Liver (tissue), 9 donors: ENCODE measurements around the gene SH3RF3. TPM values are rescaled to one million over a fixed set of nuclear protein-coding genes. Genes with fewer than 3 reads are reported as not detected.

Source experiments
- DNase-seq: peaks from one replicate; pipeline ENCODE4 v3.0.0-alpha.2; 2017; ENCODE audit warnings: low spot score
- H3K27ac ChIP-seq, 2 donors: one replicate each; pipeline ENCODE4 v1.7.0; 2013; ENCODE audit warnings: inconsistent platforms in 2 of 2, low read length in 2 of 2, control low read depth in 1 of 2, low read depth in 1 of 2, mild to moderate bottlenecking in 1 of 2
- H3K27me3 ChIP-seq, 4 donors: one replicate each; pipeline versions ENCODE4 v1.6.1 to v1.7.0; 2013; ENCODE audit warnings: low read length in 3 of 4, inconsistent platforms in 1 of 4, mild to moderate bottlenecking in 1 of 4, moderate library complexity in 1 of 4; ENCODE audit not compliant: control insufficient read depth in 4 of 4, insufficient read depth in 4 of 4
- H3K36me3 ChIP-seq, 4 donors: one replicate each; pipeline versions ENCODE4 v1.6.1 to v1.7.0; 2013; ENCODE audit warnings: low read length in 3 of 4, mild to moderate bottlenecking in 3 of 4, low read depth in 1 of 4, moderate library complexity in 1 of 4; ENCODE audit not compliant: control insufficient read depth in 4 of 4, insufficient read depth in 3 of 4
- H3K4me1 ChIP-seq, 4 donors: one replicate each; pipeline versions ENCODE4 v1.6.1 to v1.7.0; 2013; ENCODE audit warnings: low read length in 3 of 4, mild to moderate bottlenecking in 3 of 4, moderate library complexity in 1 of 4; ENCODE audit not compliant: control insufficient read depth in 4 of 4, insufficient read depth in 4 of 4
- H3K4me3 ChIP-seq, 3 donors: one replicate each; pipeline versions ENCODE4 v1.6.1 to v1.7.0; 2013; ENCODE audit warnings: low read length in 3 of 3, control low read depth in 1 of 3, low read depth in 1 of 3, mild to moderate bottlenecking in 1 of 3
- H3K9ac ChIP-seq, 2 donors: one replicate each; pipeline ENCODE4 v1.7.0; 2013; ENCODE audit warnings: low read length in 2 of 2, mild to moderate bottlenecking in 2 of 2, moderate library complexity in 2 of 2, control low read depth in 1 of 2, low read depth in 1 of 2
- H3K9me3 ChIP-seq, 4 donors: one replicate each; pipeline versions ENCODE4 v1.6.1 to v1.7.0; 2013; ENCODE audit warnings: low read length in 3 of 4; ENCODE audit not compliant: control insufficient read depth in 4 of 4
- EGR1 ChIP-seq, 2 donors: IDR thresholded peaks; 2 replicates each; pipeline ENCODE4 v1.6.1; 2016 to 2018; ENCODE audit warnings: antibody characterized with exemption in 2 of 2, low read depth in 2 of 2
- FOXA1 ChIP-seq: IDR thresholded peaks from 2 replicates; pipeline ENCODE4 v1.6.1; 2016; ENCODE audit warnings: antibody characterized with exemption
- FOXA2 ChIP-seq: IDR thresholded peaks from 2 replicates; pipeline ENCODE4 v1.6.1; 2016; ENCODE audit warnings: antibody characterized with exemption
- HNF4A ChIP-seq, 2 donors: conservative IDR thresholded peaks; 2 replicates each; pipeline ENCODE4 v1.6.1; 2016; ENCODE audit warnings: antibody characterized with exemption in 2 of 2, mild to moderate bottlenecking in 2 of 2
- HNF4G ChIP-seq: IDR thresholded peaks from 2 replicates; pipeline ENCODE4 v1.6.1; 2016; ENCODE audit warnings: antibody characterized with exemption
- JUND ChIP-seq, 2 donors: IDR thresholded peaks; 2 replicates each; pipeline ENCODE4 v1.6.1; 2016; ENCODE audit warnings: antibody characterized with exemption in 2 of 2
- RAD21 ChIP-seq, 2 donors: IDR thresholded peaks; 2 replicates each; pipeline ENCODE4 v1.6.1; 2016; ENCODE audit warnings: antibody characterized with exemption in 2 of 2, mild to moderate bottlenecking in 2 of 2
- REST ChIP-seq: IDR thresholded peaks from 2 replicates; pipeline ENCODE4 v1.6.1; 2016; ENCODE audit warnings: antibody characterized with exemption, mild to moderate bottlenecking
- RXRA ChIP-seq, 2 donors: IDR thresholded peaks; 2 replicates each; pipeline ENCODE4 v1.6.1; 2017 to 2018; ENCODE audit warnings: antibody characterized with exemption in 2 of 2, mild to moderate bottlenecking in 1 of 2
- SP1 ChIP-seq: IDR thresholded peaks from 2 replicates; pipeline ENCODE4 v1.6.1; 2018; ENCODE audit warnings: antibody characterized with exemption, mild to moderate bottlenecking
- TAF1 ChIP-seq: conservative IDR thresholded peaks from 2 replicates; pipeline ENCODE4 v1.6.1; 2016; ENCODE audit warnings: antibody characterized with exemption, mild to moderate bottlenecking
- WGBS: extraction: QIAGEN DNeasy Blood & Tissue Kit; methylation state at CpG from one replicate; pipeline ENCODE4 v1.1.7; 2013; 5-methylcytosine and 5-hydroxymethylcytosine counted together
- polyA plus RNA-seq, 2 donors: library from polyadenylated mRNA; stranded (reverse) in 1 of 2; unstranded in 1 of 2; fragments of 200-250 nt in 1 of 2; fragments of >200 nt in 1 of 2; fragmentation: Nextera tagmentation in 1 of 2; extraction: Ambion mirVana in 1 of 2; gene quantifications; one replicate each; pipeline versions ENCODE4 v1.2.1 to v1.2.3, GENCODE V29; 2013 to 2015
- total RNA-seq, 2 donors: library from RNA; depleted of rRNA; stranded (reverse); fragments of >200 nt; gene quantifications; one replicate each; pipeline ENCODE4 v1.2.3, GENCODE V29; 2014
- TF ChIP-seq, protein P1 (sequence below): IDR thresholded peaks from 2 replicates; pipeline ENCODE4 v1.6.1; 2016; ENCODE audit warnings: antibody characterized with exemption
- TF ChIP-seq, protein P2 (sequence below): IDR thresholded peaks from 2 replicates; pipeline ENCODE4 v1.6.1; 2016; ENCODE audit warnings: antibody characterized with exemption
- TF ChIP-seq, protein P3 (sequence below): fragments of 150-350 bp; IDR thresholded peaks from 2 replicates; pipeline ENCODE4 v1.5.1; 2017; ENCODE audit warnings: improper control_type of control experiment, low read depth, low read length; ENCODE audit not compliant: missing input control
- donor health status: healthy.
- donor health status: healthy.
- donor health status: healthy.
- donor health status: healthy.
- donor health status: healthy.

Gene SH3RF3
- total and polyA plus RNA-seq, 4 donors: 0.11 to 1.0 (median 0.54) TPM

DNA sequence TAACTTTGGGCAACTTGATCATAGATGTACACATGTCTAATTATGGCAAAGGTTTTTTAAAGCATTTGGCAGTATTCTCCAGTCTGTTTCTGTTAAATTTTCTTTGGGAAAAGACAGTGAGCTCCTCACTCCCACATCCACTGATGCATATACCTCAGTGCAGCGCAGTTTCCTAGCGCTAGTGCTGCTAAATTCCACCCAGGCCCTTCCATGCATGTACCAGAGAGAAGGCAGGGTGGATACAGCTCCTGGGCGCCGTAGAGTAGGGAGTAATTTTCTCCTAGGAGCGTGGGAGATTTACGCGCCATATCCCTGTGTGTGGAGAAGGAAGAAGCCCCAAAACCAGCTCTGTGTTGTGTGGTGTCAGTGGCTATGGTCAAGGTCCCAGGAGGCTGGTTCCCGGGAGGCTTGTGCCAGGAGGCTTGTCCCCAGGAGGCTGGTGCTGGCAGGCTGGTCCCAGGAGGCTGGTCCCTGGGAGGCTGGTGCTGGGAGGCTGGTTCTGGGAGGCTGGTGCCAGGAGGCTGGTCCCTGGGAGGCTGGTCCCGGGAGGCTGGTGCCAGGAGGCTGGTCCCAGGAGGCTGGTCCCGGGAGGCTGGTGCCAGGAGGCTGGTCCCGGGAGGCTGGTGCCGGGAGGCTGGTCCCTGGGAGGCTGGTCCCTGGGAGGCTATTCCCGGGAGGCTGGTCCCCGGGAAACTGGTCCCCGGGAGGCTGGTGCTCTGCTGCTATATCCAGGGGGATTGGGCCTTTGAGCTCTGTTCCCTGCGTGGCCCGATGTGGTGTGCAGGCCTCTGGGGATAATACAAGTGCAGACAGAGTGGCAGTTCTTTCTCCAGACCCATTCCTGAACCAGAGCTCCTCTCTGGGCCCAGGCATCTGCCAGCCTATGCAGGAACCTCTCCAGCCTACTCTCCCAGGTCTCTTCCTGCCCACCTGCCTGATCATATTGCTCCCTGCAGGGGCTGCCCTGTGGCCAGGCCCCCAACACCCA lies 323.6 kb downstream of the SH3RF3 start (continued):
- TF ChIP-seq, protein P1, sequence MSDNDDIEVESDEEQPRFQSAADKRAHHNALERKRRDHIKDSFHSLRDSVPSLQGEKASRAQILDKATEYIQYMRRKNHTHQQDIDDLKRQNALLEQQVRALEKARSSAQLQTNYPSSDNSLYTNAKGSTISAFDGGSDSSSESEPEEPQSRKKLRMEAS: no peak
- TF ChIP-seq, protein P2, sequence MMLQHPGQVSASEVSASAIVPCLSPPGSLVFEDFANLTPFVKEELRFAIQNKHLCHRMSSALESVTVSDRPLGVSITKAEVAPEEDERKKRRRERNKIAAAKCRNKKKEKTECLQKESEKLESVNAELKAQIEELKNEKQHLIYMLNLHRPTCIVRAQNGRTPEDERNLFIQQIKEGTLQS: no peak

GRCh38 chr2:109453371-109453995 lies 324.5 kb downstream of the SH3RF3 start:
- no peaks in the 10 kb centered on the region for H3K27me3 ChIP-seq
- no peak overlapping the region for H3K9ac ChIP-seq
- 42% methylated on average over 15 of the region's 15 CpGs for WGBS
- no peak for DNase-seq
- H3K36me3 ChIP-seq: no peaks in the 10 kb centered on the region
- H3K9me3 ChIP-seq: no peaks in the 10 kb centered on the region
- peaks cover 11 to 30% (median 23%) of the 10 kb centered on the region in 4 donors for H3K4me1 ChIP-seq
- peak overlapping the region in 1 of 2 donors; percentile 81 for H3K27ac ChIP-seq
- TF ChIP-seq SP1 (peak; percentile 61), JUND (IDR thresholded peaks at IDR 0.05) (peak in 1 of 2 donors; percentile 72), FOXA1 (peak; percentile 23), FOXA2 (peak; percentile 37), HNF4G (no peak), RXRA (IDR thresholded peaks at IDR 0.05) (peak; percentile 95 to 97), RAD21 (IDR thresholded peaks at IDR 0.05) (peak in 1 of 2 donors; percentile 12), HNF4A (conservative IDR thresholded peaks at IDR 0.05) (peak; percentile 73 to 80)
- TF ChIP-seq, protein P2: no peak
- H3K4me3 ChIP-seq: no peak overlapping the region

- whole genome bisulfite sequencing: 97% methylated on average over 6 of the region's 6 CpGs
- TF ChIP-seq TAF1 (no peak), JUND (IDR thresholded peaks at IDR 0.05) (no peak), EGR1 (IDR thresholded peaks at IDR 0.05; ENCODE audit: low read depth in 2 of 2) (no peak), FOXA2 (no peak), RXRA (IDR thresholded peaks at IDR 0.05) (no peak), SP1 (no peak), RAD21 (IDR thresholded peaks at IDR 0.05) (no peak), REST (no peak)
- TF ChIP-seq, protein P1: no peak
- TF ChIP-seq, protein P2: no peak
- TF ChIP-seq, protein P3, sequence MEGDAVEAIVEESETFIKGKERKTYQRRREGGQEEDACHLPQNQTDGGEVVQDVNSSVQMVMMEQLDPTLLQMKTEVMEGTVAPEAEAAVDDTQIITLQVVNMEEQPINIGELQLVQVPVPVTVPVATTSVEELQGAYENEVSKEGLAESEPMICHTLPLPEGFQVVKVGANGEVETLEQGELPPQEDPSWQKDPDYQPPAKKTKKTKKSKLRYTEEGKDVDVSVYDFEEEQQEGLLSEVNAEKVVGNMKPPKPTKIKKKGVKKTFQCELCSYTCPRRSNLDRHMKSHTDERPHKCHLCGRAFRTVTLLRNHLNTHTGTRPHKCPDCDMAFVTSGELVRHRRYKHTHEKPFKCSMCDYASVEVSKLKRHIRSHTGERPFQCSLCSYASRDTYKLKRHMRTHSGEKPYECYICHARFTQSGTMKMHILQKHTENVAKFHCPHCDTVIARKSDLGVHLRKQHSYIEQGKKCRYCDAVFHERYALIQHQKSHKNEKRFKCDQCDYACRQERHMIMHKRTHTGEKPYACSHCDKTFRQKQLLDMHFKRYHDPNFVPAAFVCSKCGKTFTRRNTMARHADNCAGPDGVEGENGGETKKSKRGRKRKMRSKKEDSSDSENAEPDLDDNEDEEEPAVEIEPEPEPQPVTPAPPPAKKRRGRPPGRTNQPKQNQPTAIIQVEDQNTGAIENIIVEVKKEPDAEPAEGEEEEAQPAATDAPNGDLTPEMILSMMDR: no peak
- Histone ChIP-seq H3K9me3 (no peaks in the 10 kb centered on the region), H3K27ac (no peak overlapping the region), H3K4me1 (peaks cover 11 to 25% (median 17%) of the 10 kb centered on the region in 4 donors), H3K9ac (no peak overlapping the region), H3K27me3 (no peaks in the 10 kb centered on the region), H3K36me3 (no peaks in the 10 kb centered on the region), H3K4me3 (no peak overlapping the region)
- DNase-seq: no peak
Measured at GRCh38 chr2:109454304-109454703, 325.3 kb downstream of the SH3RF3 start.
